HG02840 (cell line): Measurements from ENCODE around the gene GALNT10.

Experiments
- ATAC-seq: cut with Tn5 transposase; IDR thresholded peaks from one replicate; pipeline ENCODE4 v1.9.1; 2021; ENCODE audit warnings: mild to moderate bottlenecking, moderate library complexity, moderate number of reproducible peaks; ENCODE audit not compliant: unreplicated experiment, low FRiP score

The GALNT10 gene

GRCh38 chr5:154368041-154368800 is 177.7 kb downstream of the GALNT10 start:
- no peak for ATAC-seq

- ATAC-seq, result no peak
Measured at GRCh38 chr5:154369682-154370081, 179.1 kb downstream of the GALNT10 start.

- no peak for ATAC-seq
Measured at GRCh38 chr5:154370119-154370518, 179.6 kb downstream of the GALNT10 start.

- no peak for ATAC-seq
Measured at GRCh38 chr5:154370813-154371212, 180.3 kb downstream of the GALNT10 start.

GRCh38 chr5:154371687-154372086 is 181.2 kb downstream of the GALNT10 start:
- no peak for ATAC-seq

- no peak for ATAC-seq
Measured at GRCh38 chr5:154372661-154373060, 182.1 kb downstream of the GALNT10 start.

- no peak for ATAC-seq
Measured at GRCh38 chr5:154373326-154373725, 182.8 kb downstream of the GALNT10 start.

- ATAC-seq, result no peak
Measured at GRCh38 chr5:154373729-154374179, 183.2 kb downstream of the GALNT10 start.

GRCh38 chr5:154374264-154374663 is 183.7 kb downstream of the GALNT10 start:
- no peak for ATAC-seq

GRCh38 chr5:154375329-154376008 is 184.9 kb downstream of the GALNT10 start:
- ATAC-seq, result no peak

GRCh38 chr5:154376481-154376880 is 185.9 kb downstream of the GALNT10 start:
- no peak for ATAC-seq

- ATAC-seq, result no peak
Measured at GRCh38 chr5:154377754-154378533, 187.4 kb downstream of the GALNT10 start.

GRCh38 chr5:154380263-154380662 is 189.7 kb downstream of the GALNT10 start:
- no peak for ATAC-seq

- peak; percentile 99 for ATAC-seq
Measured at GRCh38 chr5:154384480-154385235, 194.1 kb downstream of the GALNT10 start.

- ATAC-seq, result no peak
Measured at GRCh38 chr5:154385236-154385512, 194.6 kb downstream of the GALNT10 start.

- ATAC-seq, result no peak
Measured at GRCh38 chr5:154386952-154387629, 196.6 kb downstream of the GALNT10 start.

- ATAC-seq, result no peak
Measured at GRCh38 chr5:154388842-154389241, 198.3 kb downstream of the GALNT10 start.

GRCh38 chr5:154390096-154390495 is 199.6 kb downstream of the GALNT10 start:
- ATAC-seq, result no peak

GRCh38 chr5:154390746-154391359 is 200.3 kb downstream of the GALNT10 start:
- ATAC-seq, result no peak

GRCh38 chr5:154391788-154392187 is 201.3 kb downstream of the GALNT10 start:
- no peak for ATAC-seq
